ENCODE measurements around the gene SALL2.

The SALL2 gene

DNA sequence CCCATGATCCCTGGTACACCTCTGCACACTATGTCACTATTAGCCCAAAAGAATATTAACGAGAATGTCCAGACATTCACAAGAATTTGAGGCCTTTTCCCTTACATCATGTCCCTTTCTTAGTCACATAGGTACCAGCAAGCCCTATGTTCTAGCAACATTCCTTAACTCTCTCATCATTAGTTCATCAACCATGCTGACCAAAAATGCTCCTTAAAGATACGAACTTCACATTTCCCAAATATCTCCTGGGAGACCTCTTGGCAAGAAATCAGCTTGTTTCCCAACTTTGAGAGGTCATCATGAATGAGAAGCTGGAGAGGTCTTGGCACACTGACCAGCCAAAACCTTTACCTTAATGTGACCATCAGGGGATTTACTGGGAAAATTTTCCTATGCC lies 4.6 kb downstream of the SALL2 start:
- in situ Hi-C loops (cut with HindIII; ENCODE audit: low sequenced_read_pairs): no loop called here
- TF ChIP-seq, protein P1, sequence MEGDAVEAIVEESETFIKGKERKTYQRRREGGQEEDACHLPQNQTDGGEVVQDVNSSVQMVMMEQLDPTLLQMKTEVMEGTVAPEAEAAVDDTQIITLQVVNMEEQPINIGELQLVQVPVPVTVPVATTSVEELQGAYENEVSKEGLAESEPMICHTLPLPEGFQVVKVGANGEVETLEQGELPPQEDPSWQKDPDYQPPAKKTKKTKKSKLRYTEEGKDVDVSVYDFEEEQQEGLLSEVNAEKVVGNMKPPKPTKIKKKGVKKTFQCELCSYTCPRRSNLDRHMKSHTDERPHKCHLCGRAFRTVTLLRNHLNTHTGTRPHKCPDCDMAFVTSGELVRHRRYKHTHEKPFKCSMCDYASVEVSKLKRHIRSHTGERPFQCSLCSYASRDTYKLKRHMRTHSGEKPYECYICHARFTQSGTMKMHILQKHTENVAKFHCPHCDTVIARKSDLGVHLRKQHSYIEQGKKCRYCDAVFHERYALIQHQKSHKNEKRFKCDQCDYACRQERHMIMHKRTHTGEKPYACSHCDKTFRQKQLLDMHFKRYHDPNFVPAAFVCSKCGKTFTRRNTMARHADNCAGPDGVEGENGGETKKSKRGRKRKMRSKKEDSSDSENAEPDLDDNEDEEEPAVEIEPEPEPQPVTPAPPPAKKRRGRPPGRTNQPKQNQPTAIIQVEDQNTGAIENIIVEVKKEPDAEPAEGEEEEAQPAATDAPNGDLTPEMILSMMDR (IDR thresholded peaks at IDR 0.05; ENCODE audit: low read depth, low read length): no peak
- no peak for DNase-seq (ENCODE audit: low read depth, low spot score)
- no peak overlapping the region for H3K4me3 ChIP-seq (ENCODE audit: low read depth, low read length)

DNA sequence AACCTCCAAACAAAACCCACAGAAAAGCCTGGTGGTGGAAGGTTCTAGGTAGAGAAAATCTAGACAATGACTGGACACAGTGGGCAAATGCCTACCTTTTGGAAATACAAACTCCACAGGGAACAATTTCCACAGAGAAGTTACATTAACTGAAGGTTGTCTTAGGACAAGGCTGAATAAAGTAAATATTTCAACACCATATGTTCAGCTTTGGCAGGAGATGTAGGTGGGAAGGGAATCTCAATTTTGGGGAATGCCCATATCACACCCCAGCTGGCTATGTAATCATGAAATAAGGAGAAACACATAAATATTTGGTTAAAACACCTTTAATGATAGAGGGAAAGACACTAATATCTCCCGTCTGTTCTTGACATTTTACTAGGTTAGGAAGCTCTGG lies 5.4 kb downstream of the SALL2 start:
- TF ChIP-seq, protein P1 (IDR thresholded peaks at IDR 0.05; ENCODE audit: low read depth, low read length): no peak
- DNase-seq (ENCODE audit: low read depth, low spot score): no peak
- H3K4me3 ChIP-seq (ENCODE audit: low read depth, low read length): no peak overlapping the region
- in situ Hi-C loops (cut with HindIII; ENCODE audit: low sequenced_read_pairs): no loop called here

DNA sequence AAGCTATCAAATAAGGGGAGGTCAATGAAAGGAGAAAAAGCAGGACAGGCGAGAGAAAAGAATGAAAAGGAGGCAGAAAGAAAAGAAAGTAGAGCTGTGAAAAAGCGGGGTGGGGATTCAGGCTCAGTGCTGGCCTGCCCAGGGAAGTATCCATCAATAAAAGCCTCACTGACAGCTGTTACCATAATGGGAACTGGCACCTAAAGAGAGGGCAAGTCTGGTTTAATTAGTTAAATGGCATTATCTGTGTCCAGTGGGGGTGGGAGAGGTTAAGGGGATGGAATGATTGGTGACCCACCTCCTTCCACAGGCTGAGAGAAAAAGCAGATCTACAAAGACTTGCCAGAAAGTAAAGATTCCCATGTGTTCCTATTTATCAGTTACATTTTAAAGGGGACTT lies 7.4 kb downstream of the SALL2 start:
- DNase-seq (ENCODE audit: low read depth, low spot score): no peak
- no peak overlapping the region for H3K4me3 ChIP-seq (ENCODE audit: low read depth, low read length)
- in situ Hi-C loops (cut with HindIII; ENCODE audit: low sequenced_read_pairs): no loop called here
- TF ChIP-seq, protein P1 (IDR thresholded peaks at IDR 0.05; ENCODE audit: low read depth, low read length): no peak

DNA sequence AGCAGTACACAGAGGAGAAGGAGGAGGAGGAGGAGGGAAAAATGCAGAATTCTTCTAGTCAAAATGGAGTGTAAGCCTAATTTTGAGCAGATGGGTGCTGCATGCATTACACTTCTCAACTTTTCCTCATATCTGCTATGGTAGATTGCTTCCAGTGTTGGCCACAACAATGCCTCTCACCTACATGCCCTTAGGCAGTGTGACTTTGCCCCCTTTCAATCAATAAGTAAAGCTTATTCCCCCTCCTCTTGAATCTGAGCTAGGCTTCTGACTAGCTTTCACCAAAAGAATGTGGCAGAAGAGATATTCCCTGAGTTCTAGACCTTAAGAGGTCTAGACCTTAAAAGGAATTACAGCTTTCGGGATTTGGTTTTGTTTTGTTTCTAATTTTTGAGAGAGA lies 11.8 kb downstream of the SALL2 start:
- no peak overlapping the region for H3K4me3 ChIP-seq (ENCODE audit: low read depth, low read length)
- no peak for DNase-seq (ENCODE audit: low read depth, low spot score)
- TF ChIP-seq, protein P1 (IDR thresholded peaks at IDR 0.05; ENCODE audit: low read depth, low read length): no peak
- in situ Hi-C loops (cut with HindIII; ENCODE audit: low sequenced_read_pairs): no loop called here

DNA sequence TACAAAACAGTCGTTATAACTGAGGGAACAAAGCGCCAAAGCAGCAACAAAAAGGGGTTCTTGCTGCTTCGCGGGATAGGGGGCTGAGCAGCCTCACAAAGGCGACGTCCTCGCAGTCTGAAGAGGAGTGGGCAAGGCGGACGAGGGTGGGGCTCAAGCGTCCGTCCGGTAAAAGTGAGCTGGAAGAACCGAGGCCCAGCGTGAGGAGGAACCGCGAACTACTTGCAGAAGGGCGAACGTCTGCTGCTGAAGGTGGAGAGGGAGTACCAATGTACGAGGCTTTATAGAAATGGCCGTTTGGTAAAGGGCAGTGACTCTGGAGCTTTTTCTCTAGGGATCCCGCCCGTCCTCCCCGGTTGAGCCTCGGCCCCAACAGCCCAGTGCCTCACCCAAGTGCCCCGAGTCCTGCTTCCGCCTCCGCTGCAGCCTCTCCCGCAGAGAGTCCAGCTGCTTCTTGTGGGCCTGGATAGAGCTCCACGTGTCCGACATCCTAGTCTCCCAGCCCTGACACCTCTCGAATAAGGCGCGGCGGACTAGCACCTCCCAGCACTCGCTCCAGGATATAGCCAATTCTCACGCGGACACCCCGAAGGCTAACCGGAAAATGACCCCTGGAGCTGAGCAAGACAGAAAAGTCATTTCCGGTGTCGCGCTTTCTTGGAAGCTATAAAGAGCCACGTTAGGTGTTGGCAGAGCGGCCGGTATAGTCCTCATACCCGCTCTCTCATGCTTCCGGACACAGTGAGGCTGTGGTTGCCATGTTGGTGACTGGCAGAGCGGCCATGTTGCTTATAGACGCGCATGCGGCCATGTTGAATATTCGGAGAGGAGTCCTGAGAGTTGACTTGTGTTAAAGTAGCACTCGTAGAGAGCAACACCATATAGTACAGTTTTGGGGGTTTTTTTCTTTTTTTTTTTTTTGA lies 15.2 kb downstream of the SALL2 start, which contains the start of gene METTL3:
METTL3 (minus strand) TSS at position 606 of the 923 bp plus-strand sequence; CDS start at position 489, 117 bp downstream.
- in situ Hi-C loops (cut with HindIII; ENCODE audit: low sequenced_read_pairs): no loop called here
- TF ChIP-seq, protein P1 (IDR thresholded peaks at IDR 0.05; ENCODE audit: low read depth, low read length): no peak
- peak; percentile 99 for DNase-seq (ENCODE audit: low read depth, low spot score)
- peak within 1 kb of the TSS; percentile 99 for H3K4me3 ChIP-seq (ENCODE audit: low read depth, low read length)

DNA sequence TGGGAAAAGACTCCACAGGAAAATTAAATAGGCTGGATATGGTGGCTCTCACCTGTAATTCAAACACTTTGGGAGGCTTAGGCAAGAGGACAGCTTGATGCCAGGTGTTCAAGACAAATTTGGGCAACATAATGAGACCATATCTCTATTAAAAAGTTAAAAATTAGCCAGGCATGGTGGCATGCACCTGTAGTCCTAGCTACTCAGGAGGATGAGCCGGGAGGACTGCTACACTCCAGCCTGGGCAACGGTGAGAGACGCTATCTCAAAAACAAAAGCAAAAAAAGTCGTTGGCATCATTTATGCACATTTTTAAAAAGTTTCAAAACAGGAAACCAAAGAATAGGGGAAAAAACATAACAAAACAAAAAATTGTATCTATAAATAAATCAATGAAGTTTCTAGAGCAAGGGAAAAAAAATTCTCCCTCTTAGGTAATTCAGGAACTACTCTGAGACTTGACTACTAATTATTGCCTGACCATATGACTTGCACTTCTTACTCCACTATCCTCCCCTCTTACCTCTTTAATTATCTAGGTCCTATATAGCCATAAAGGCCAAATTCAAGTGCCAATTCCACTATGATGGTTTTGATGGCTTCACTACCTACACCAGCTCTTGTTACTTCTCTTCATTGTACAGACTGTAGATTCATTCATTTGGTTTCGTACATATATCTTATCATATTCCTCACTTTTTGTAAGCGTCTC lies 16.6 kb downstream of the SALL2 start:
- no peak for DNase-seq (ENCODE audit: low read depth, low spot score)
- in situ Hi-C loops (cut with HindIII; ENCODE audit: low sequenced_read_pairs): no loop called here
- TF ChIP-seq, protein P1 (IDR thresholded peaks at IDR 0.05; ENCODE audit: low read depth, low read length): no peak
- H3K4me3 ChIP-seq (ENCODE audit: low read depth, low read length): peak overlapping the region; percentile 99
